ENCODE results near the gene CRACDL. TPM values are rescaled to one million over a fixed set of nuclear protein-coding genes. Genes with fewer than 3 reads are reported as not detected.
"Not testable (repeated sequence)": the region's sequence is repeated elsewhere in the genome, so short reads cannot be mapped to it uniquely, and the experiment has no call there.

CRACDL gene
- total and polyA plus RNA-seq, 2 of the 13 experiments (the other 11 are each of a cell fraction or from before 2014, with no cell fraction given) = 0.15 to 0.26 TPM

DNA sequence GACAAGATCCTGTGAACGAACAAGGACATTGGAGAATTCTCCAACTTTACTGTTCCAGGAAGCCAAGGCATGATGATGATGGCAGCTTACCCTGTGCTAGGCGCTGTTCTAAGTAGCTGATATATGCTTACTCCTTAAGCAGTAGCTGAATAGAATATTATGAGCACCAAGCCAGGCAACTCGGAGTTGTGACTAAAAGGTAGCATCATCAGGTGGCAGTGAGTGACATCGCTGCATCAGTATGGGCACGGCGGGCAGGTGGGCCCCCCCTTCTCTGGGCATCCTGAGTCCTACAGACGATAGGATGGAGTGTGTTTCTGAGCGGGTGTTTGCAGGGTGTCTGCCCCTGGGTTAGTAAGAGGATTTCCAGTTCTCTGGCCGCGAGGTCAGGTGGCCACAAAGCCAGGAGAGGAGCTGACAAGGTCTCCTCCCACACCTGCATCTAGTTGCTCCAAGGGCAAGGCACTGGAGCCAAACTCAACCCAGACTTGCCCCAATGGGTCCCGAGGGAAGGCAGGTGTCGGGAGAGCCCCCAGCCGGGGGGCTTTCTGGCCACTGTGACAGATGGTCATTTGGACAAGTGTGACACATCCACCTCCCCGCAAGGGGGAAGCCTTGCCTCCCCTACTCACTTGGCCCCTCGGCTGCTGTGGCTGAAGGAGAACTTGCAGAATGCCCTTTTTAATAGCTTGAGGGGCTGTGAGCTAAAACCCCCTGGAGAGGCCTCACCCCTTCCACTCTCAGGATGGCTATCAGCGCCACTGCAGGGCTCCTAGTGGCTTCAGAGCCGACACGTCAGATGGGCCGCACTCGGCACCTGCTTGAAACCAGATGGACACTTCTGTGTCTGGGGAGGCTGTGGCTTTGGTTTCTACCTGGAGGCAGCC, 55.5 kb downstream of the CRACDL start (continued):
- TF ChIP-seq RAD21 (CRISPR knock-in tag; IDR thresholded peaks at IDR 0.05) (peak; percentile 57), ZNF446 (CRISPR knock-in tag; IDR thresholded peaks at IDR 0.05) (no peak), STAG1 (CRISPR knock-in tag; IDR thresholded peaks at IDR 0.05) (peak; percentile 69), HDAC6 (IDR thresholded peaks at IDR 0.05; ENCODE audit: low read depth, low read length) (no peak)
- TF ChIP-seq, protein P1, sequence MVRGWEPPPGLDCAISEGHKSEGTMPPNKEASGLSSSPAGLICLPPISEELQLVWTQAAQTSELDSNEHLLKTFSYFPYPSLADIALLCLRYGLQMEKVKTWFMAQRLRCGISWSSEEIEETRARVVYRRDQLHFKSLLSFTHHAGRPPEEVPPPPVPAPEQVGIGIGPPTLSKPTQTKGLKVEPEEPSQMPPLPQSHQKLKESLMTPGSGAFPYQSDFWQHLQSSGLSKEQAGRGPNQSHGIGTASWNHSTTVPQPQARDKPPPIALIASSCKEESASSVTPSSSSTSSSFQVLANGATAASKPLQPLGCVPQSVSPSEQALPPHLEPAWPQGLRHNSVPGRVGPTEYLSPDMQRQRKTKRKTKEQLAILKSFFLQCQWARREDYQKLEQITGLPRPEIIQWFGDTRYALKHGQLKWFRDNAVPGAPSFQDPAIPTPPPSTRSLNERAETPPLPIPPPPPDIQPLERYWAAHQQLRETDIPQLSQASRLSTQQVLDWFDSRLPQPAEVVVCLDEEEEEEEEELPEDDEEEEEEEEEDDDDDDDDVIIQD (CRISPR knock-in tag; IDR thresholded peaks at IDR 0.05; ENCODE audit: low read depth) = no peak

GRCh38 chr2:98877658-98878057, 58.4 kb downstream of the CRACDL start:
- H3K9ac ChIP-seq (ENCODE audit: insufficient read depth, low read depth, low read length); H3K27ac ChIP-seq (ENCODE audit: extremely low read length, insufficient read depth, low read length); H3K4me1 ChIP-seq (ENCODE audit: insufficient read depth, low read length); H3K4me3 ChIP-seq (replicated peaks in 1 of 3; ENCODE audit: insufficient read depth in 1 of 3, low read depth in 2 of 3, low read length in 3 of 3); BruUV-seq (replicated peaks); FAIRE-seq; H2AFZ ChIP-seq (ENCODE audit: low read length); H3K4me2 ChIP-seq (ENCODE audit: low read depth, low read length); H4K20me1 ChIP-seq (ENCODE audit: insufficient read depth, low read length); H3K36me3 ChIP-seq (replicated peaks in 1 of 2; ENCODE audit: control insufficient read depth in 1 of 2, insufficient read depth in 2 of 2, low read length in 2 of 2); H3K79me2 ChIP-seq (ENCODE audit: insufficient read depth, low read length); ATAC-seq; CTCF ChIA-PET (ENCODE audit: low intra/inter-chr PET ratio, low total read pairs); in situ Hi-C loops (cut with HindIII; ENCODE audit: extremely low pct_ligation_motif_present, low pct_unique_long_range_greater_than_20kb); intact Hi-C loops (cut with micrococcal nuclease; ENCODE audit: unreplicated experiment); DNase-seq (ENCODE audit: low spot score); POLR2A ChIA-PET; H3K9me3 ChIP-seq (ENCODE audit: low read length): not testable (repeated sequence)
- WGBS (ENCODE audit: low lambda C conversion rate) = 45% methylated on average over 5 of the region's 5 CpGs
- H3K27me3 ChIP-seq (ENCODE audit: control insufficient read depth in 1 of 2, insufficient read depth in 2 of 2, low read length in 2 of 2) = peaks cover 2 to 57% of the 10 kb centered on the region in 2 experiments; a peak in 3 of 5 replicates
